ENCODE data around the gene SH3PXD2A. TPM values are rescaled to one million over a fixed set of nuclear protein-coding genes. Genes with fewer than 3 reads are reported as not detected.

Gene SH3PXD2A
- total RNA-seq, 2 donors from 2014 or later: 7.8 to 10.2 TPM

DNA sequence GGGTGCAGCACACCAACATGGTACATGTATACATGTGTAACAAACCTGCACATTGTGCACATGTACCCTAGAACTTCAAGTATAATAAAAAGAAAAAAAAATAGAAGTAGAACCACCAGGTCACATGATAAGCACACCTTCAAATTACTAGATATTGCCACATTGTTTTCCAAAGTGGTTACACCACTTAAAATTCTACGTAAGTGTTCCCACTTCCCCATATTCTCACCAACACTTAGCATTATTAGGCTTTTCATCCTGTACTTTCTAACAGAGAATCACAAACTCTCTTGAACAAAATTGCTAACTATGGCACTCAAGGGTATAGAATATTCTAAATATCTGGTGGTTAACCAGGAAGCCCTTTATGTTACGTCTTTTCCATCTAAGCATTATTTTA, 22.6 kb downstream of the SH3PXD2A start:
- Mint-ChIP-seq H3K9me3 (no peaks in the 10 kb centered on the region), H3K27me3 (ENCODE audit: low read depth) (no peaks in the 10 kb centered on the region), H3K27ac (no peak overlapping the region), H3K36me3 (ENCODE audit: insufficient read depth in 2 of 2) (no peaks in the 10 kb centered on the region), H3K4me3 (no peak overlapping the region), H3K4me1 (ENCODE audit: low read depth) (no peaks in the 10 kb centered on the region)
- no peak for DNase-seq
- ATAC-seq (replicated peaks in 1 of 2): no peak

- Mint-ChIP-seq H3K27me3 (ENCODE audit: low read depth) (no peaks in the 10 kb centered on the region), H3K4me3 (no peak overlapping the region), H3K36me3 (ENCODE audit: insufficient read depth in 2 of 2) (no peaks in the 10 kb centered on the region), H3K4me1 (ENCODE audit: low read depth) (no peaks in the 10 kb centered on the region), H3K27ac (no peak overlapping the region), H3K9me3 (no peaks in the 10 kb centered on the region)
- no peak for ATAC-seq (replicated peaks in 1 of 2)
- no peak for DNase-seq
Measured at GRCh38 chr10:103829838-103830465, 25.4 kb downstream of the SH3PXD2A start.

DNA sequence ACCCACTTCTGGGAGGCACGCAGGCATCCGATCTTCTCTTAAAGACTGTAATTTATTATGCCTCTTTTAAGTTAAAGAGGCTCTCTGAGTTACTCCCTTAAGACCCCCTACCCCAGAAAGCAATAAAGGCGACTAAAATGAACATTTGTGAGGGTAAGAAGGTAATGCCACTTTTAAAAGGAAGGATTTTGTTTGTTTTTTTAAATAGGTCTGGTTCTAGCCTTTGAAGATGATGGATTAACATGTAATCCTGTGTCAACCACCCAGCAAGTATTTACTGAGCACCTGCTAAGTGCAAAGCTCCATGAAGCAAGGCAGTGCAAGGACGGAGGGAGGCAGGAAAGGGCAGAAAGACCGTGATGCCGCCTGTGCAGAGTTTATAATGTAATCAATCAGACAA, 26.1 kb downstream of the SH3PXD2A start:
- DNase-seq (no peak), ATAC-seq (replicated peaks in 1 of 2) (no peak)
- H3K36me3 Mint-ChIP-seq (ENCODE audit: insufficient read depth in 2 of 2): no peaks in the 10 kb centered on the region
- H3K4me1 Mint-ChIP-seq (ENCODE audit: low read depth): peaks cover 3% of the 10 kb centered on the region
- no peak overlapping the region for H3K4me3 Mint-ChIP-seq
- no peaks in the 10 kb centered on the region for H3K27me3 Mint-ChIP-seq (ENCODE audit: low read depth)
- H3K27ac Mint-ChIP-seq: no peak overlapping the region
- no peaks in the 10 kb centered on the region for H3K9me3 Mint-ChIP-seq

GRCh38 chr10:103828587-103829197, 26.7 kb downstream of the SH3PXD2A start:
- Mint-ChIP-seq H3K4me3 (no peak overlapping the region), H3K36me3 (ENCODE audit: insufficient read depth in 2 of 2) (no peaks in the 10 kb centered on the region), H3K9me3 (no peaks in the 10 kb centered on the region), H3K27me3 (ENCODE audit: low read depth) (no peaks in the 10 kb centered on the region), H3K4me1 (ENCODE audit: low read depth) (peaks cover 5% of the 10 kb centered on the region), H3K27ac (no peak overlapping the region)
- no peak for ATAC-seq (replicated peaks in 1 of 2)
- DNase-seq: no peak

- H3K27ac Mint-ChIP-seq: no peak overlapping the region
- DNase-seq: no peak
- H3K27me3 Mint-ChIP-seq (ENCODE audit: low read depth): no peaks in the 10 kb centered on the region
- ATAC-seq (replicated peaks in 1 of 2): no peak
- H3K36me3 Mint-ChIP-seq (ENCODE audit: insufficient read depth in 2 of 2): no peaks in the 10 kb centered on the region
- H3K4me1 Mint-ChIP-seq (ENCODE audit: low read depth): peaks cover 5% of the 10 kb centered on the region
- H3K4me3 Mint-ChIP-seq: no peak overlapping the region
- H3K9me3 Mint-ChIP-seq: no peaks in the 10 kb centered on the region
Measured at GRCh38 chr10:103828107-103828506, 27.3 kb downstream of the SH3PXD2A start.

- peaks cover 5% of the 10 kb centered on the region for H3K4me1 Mint-ChIP-seq (ENCODE audit: low read depth)
- H3K36me3 Mint-ChIP-seq (ENCODE audit: insufficient read depth in 2 of 2): no peaks in the 10 kb centered on the region
- no peak overlapping the region for H3K27ac Mint-ChIP-seq
- ATAC-seq (replicated peaks in 1 of 2) (no peak), DNase-seq (no peak)
- peaks cover 5% of the 10 kb centered on the region for H3K27me3 Mint-ChIP-seq (ENCODE audit: low read depth)
- H3K9me3 Mint-ChIP-seq: no peaks in the 10 kb centered on the region
- no peak overlapping the region for H3K4me3 Mint-ChIP-seq
Measured at GRCh38 chr10:103826885-103827284, 28.5 kb downstream of the SH3PXD2A start.

DNA sequence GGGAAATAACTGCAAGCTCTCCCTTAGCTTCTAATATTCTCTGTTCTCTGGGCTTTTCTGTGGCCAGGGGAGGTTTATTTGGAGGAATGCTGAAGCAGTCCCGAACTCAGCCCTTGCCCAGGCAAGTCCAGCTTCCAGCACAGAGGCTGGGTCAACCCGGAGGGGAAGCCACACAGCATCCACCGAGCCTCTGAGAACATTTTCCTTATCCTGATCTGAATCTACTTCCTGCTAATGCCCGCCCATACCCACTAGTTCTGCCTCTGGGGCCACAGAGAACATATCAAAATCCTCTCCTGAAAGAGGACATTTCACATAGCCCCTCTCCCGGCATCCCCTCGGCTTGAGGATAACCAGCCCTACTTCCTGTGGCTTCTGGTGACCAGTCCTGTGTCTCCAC, 31.1 kb downstream of the SH3PXD2A start:
- Mint-ChIP-seq H3K4me1 (ENCODE audit: low read depth) (peaks cover 5% of the 10 kb centered on the region), H3K9me3 (no peaks in the 10 kb centered on the region), H3K27me3 (ENCODE audit: low read depth) (peaks cover 20% of the 10 kb centered on the region), H3K36me3 (ENCODE audit: insufficient read depth in 2 of 2) (no peaks in the 10 kb centered on the region), H3K27ac (no peak overlapping the region), H3K4me3 (no peak overlapping the region)
- ATAC-seq (replicated peaks in 1 of 2): no peak
- DNase-seq: no peak

- DNase-seq (no peak), ATAC-seq (replicated peaks in 1 of 2) (no peak)
- H3K27me3 Mint-ChIP-seq (ENCODE audit: low read depth): peaks cover 25% of the 10 kb centered on the region
- no peak overlapping the region for H3K4me3 Mint-ChIP-seq
- no peak overlapping the region for H3K27ac Mint-ChIP-seq
- H3K36me3 Mint-ChIP-seq (ENCODE audit: insufficient read depth in 2 of 2): no peaks in the 10 kb centered on the region
- peaks cover 5% of the 10 kb centered on the region for H3K4me1 Mint-ChIP-seq (ENCODE audit: low read depth)
- no peaks in the 10 kb centered on the region for H3K9me3 Mint-ChIP-seq
Measured at GRCh38 chr10:103823706-103824272, 31.6 kb downstream of the SH3PXD2A start.

- no peak overlapping the region for H3K27ac Mint-ChIP-seq
- H3K9me3 Mint-ChIP-seq: no peaks in the 10 kb centered on the region
- no peak for ATAC-seq (replicated peaks in 1 of 2)
- peaks cover 5% of the 10 kb centered on the region for H3K4me1 Mint-ChIP-seq (ENCODE audit: low read depth)
- H3K27me3 Mint-ChIP-seq (ENCODE audit: low read depth): peaks cover 28% of the 10 kb centered on the region
- no peak for DNase-seq
- H3K36me3 Mint-ChIP-seq (ENCODE audit: insufficient read depth in 2 of 2): no peaks in the 10 kb centered on the region
- no peak overlapping the region for H3K4me3 Mint-ChIP-seq
Measured at GRCh38 chr10:103822800-103823199, 32.6 kb downstream of the SH3PXD2A start.

GRCh38 chr10:103822107-103822716, 33.2 kb downstream of the SH3PXD2A start:
- peaks cover 5% of the 10 kb centered on the region for H3K4me1 Mint-ChIP-seq (ENCODE audit: low read depth)
- DNase-seq: no peak
- H3K27me3 Mint-ChIP-seq (ENCODE audit: low read depth): peaks cover 28% of the 10 kb centered on the region
- H3K36me3 Mint-ChIP-seq (ENCODE audit: insufficient read depth in 2 of 2): no peaks in the 10 kb centered on the region
- no peak overlapping the region for H3K27ac Mint-ChIP-seq
- no peak overlapping the region for H3K4me3 Mint-ChIP-seq
- no peaks in the 10 kb centered on the region for H3K9me3 Mint-ChIP-seq
- ATAC-seq (replicated peaks in 1 of 2): no peak

DNA sequence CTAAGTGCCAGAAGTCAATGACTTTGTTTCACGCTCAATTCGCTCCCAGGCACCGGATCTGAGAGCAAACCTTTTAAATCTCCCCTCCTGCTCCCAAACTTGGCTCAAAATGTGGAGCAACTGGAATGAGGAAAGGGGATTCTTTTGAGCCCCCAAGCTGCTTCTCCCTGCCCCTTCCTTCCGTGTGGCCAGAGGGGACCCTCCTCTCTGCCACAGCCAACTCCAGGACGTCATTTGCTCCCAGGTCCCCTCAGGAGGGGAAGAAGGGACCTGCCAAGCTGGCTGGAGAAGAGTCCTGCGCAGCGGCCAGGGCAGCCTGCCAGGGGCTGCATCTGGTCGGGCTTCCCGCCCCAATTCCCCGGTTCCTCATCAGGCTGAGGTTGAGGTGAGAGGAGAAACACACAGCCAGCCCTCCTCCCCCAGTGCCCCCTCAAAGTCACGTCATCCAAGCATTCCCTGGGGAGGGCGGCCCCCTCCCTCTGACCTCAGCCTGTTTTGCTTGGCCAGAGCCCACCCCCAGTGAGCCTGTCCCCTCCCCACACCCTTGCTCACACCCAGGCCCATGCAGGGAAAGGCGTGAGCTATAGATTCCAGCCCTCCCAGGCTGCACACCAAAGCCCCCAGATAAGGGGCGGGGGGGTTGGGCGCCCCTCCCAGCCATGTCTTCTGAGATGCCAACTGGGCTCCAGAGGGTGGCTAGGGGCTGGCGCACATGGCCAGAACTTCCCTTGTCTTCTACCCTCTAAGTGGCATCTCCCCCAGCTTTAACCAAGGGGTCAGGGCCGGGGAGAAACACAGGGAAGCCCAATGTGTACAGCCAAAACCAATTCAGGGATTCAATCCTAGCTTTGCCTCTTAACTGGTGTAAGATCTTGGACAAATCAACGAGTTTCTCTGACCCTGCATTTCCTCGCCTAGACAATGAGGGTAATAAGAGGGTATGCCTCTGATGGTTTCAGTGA, 35.0 kb downstream of the SH3PXD2A start:
- Mint-ChIP-seq H3K4me1 (ENCODE audit: low read depth) (peaks cover 5% of the 10 kb centered on the region), H3K36me3 (ENCODE audit: insufficient read depth in 2 of 2) (no peaks in the 10 kb centered on the region), H3K4me3 (no peak overlapping the region), H3K9me3 (no peaks in the 10 kb centered on the region), H3K27ac (no peak overlapping the region), H3K27me3 (ENCODE audit: low read depth) (peaks cover 28% of the 10 kb centered on the region)
- no peak for DNase-seq
- no peak for ATAC-seq (replicated peaks in 1 of 2)

DNA sequence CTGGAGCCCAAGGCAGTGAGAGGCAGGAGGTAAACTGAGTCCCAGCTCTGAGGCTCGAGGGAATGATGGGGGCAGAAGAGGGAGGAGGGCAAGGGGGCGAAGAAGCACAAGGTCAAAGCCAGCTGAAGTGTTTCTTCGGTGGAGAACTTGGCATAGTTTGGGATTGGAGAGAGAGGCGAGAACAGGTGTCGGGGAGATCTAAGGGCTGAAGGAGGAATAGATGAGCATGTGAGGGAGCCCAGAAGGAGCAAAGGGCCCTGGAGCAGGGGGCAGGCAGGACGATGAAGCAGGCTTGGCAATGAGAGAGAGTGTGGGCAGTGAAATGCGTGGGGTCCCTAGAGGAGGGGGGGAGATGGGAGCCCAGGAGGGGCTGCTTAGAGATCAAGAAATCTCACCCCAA, 35.9 kb downstream of the SH3PXD2A start:
- H3K36me3 Mint-ChIP-seq (ENCODE audit: insufficient read depth in 2 of 2): no peaks in the 10 kb centered on the region
- peaks cover 3% of the 10 kb centered on the region for H3K4me1 Mint-ChIP-seq (ENCODE audit: low read depth)
- no peak overlapping the region for H3K4me3 Mint-ChIP-seq

More for the DNA sequence above, 35.9 kb downstream of the SH3PXD2A start:
- H3K27me3 Mint-ChIP-seq (ENCODE audit: low read depth): peaks cover 28% of the 10 kb centered on the region
- no peaks in the 10 kb centered on the region for H3K9me3 Mint-ChIP-seq
- ATAC-seq (replicated peaks in 1 of 2): no peak
- no peak overlapping the region for H3K27ac Mint-ChIP-seq
- no peak for DNase-seq
